Stimulated activated CD8-positive, alpha-beta memory T cell treated with anti-CD3 and anti-CD28 coated beads, Interleukin-4, amount 100 ng/mL, for 1 hour (primary cell): ENCODE results near the gene CRIM1.

Source experiments
- DNase-seq, 2 donors: peaks; one replicate each; pipeline ENCODE4 v3.0.0-alpha.2; 2020; ENCODE audit warnings: low read depth in 2 of 2, low spot score in 1 of 2

CRIM1 gene

DNA sequence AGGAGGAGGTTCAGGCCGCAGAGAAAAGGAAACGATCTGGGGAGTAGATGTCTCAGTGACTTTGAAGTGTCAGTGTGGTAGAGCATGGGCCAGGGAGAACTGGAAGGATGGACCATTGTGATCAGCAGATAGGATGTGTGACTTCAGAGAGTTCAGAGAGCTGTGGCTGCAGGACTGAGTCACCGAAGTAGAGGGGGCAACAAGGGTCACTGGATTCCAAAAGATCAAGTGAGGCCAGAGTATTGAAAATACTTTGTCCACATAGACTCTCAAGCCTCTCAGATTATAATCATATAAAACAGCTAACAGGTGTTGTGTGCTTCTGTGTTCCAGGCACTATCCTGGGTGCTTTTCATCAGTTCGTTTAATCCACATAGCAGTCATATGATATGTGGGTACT, 99.4 kb downstream of the CRIM1 start:
- DNase-seq = no peak

DNA sequence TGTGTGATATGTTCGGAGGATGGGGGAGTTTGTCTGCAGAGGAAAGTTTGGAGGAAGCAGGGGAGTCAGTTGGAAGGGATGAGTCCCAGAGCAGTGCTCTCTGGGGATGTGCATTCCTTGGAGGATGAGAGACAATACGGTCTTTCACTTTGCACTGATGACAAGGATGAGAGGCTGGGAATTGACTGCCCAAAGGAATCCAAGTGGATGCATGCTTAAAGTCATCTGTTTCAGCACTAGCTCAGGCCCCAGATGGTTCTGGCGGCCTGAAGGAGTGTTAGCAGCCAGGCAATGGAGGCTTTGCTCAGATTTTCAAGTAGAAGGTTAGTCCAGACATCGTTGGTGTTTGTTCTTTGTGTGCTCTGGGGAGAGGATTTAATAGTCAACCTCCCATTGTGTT, 100.2 kb downstream of the CRIM1 start:
- no peak for DNase-seq

DNA sequence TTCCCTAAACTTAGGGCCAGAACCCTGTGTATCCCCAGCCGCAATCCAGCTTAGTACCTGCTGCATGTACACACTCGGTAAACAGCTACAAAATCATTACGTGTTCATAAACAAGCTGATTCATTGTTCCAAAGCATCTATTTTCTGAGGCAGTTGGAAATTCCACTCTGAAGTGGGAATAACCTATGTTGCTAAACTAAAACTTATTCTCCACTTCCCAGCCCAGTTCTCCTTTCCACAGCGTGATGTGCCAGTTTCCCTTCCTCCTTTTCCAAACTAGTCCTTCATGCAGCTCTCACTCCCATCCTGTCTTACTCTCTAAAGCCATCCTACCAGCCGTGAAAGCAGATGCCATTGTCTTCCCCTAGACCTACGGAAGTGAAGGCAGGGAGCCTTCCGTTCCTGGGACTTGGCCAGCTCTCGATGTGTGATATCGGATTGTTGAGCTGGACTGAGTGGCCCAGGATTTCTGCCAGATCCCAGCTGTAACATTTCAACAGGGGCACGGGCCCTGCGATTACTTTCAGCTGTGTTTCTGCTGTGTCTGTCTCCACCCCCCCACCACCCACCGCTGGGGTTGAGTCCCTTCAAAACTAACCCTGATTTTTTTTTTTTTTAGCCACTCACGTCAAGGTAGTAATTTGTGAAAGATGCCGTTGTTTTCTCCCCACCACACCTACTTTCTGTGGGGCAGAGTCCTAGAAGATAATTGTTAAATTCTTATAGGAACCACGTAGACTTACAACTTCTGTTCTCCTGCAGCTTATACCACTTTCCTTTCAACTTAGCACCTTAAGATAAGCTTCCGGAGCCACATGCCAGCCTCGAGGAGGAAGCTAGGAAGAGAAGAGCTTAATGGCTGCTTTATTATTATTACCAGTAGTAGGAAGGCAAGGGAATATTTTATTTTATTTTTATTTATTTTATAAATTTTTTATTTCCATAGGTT, 100.9 kb downstream of the CRIM1 start:
- DNase-seq = no peak

DNA sequence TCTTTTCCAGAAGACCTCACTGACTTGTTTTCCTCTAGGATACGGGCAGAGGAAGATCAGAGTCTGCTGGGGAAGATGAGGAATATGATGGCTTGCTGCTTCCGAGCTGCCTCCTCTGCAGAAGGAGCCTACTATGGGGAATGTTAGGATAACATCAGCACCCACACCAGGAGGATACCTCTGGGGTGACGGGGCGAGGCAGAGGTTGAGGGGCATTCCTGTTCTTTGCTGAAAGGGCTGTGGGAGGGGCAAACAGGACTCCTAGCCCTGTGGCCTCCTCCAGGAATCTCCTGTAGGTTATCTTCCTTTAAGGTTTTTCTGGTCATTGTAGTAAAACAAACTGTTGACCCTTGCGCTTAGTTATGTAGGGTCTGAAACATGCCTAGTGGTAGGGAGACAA, 102.5 kb downstream of the CRIM1 start:
- no peak for DNase-seq

DNA sequence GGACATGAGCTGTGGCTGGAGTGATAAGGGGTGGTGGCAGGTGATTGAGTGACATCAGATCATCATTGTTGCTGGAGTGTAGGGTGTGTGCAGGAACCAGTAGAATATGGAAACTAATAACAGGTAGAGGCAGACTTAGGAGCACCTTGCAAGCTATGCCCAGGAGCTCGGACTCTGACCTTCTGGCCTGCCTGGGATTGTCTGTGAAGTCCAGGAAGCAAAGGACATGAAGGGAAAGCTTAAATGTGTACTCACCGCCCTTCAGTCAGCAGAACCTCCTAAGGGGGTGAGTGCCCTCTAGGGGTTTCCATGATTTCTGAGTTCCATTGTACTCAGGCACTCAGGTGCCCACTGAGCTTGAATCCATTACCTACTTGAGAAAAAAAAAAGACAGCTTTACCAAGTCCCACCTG, 104.2 kb downstream of the CRIM1 start:
- DNase-seq = no peak

DNA sequence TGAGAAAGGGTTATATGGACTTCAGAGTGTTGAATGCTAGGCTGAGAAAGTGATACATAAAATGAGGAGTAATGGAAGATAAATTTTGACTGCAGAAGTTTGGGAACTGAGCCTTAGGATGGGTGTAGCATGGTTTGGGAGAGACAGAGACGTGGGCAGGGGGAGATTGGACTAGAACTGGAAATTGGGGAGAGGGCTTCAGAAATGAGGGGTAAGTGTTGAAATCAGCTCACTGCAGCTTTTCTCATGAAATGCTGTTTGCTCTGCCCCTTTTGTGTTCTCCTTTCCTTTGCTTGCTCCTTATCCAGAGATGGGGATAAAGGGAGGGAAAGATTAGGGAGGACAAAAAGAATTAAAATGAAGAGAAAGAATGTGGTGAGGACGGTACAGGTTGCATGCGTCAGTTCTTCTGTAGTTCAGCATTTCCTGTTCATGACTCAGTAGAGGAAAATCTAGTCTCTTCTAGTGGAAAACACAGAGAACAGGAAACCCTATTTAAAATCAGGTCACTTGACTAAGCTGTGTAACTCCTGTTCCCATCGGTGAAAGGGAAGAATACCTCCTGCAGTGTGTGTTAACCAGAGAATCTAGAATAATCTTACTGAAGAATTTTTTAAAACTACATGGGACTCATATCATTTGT, 105.6 kb downstream of the CRIM1 start:
- DNase-seq = no peak

DNA sequence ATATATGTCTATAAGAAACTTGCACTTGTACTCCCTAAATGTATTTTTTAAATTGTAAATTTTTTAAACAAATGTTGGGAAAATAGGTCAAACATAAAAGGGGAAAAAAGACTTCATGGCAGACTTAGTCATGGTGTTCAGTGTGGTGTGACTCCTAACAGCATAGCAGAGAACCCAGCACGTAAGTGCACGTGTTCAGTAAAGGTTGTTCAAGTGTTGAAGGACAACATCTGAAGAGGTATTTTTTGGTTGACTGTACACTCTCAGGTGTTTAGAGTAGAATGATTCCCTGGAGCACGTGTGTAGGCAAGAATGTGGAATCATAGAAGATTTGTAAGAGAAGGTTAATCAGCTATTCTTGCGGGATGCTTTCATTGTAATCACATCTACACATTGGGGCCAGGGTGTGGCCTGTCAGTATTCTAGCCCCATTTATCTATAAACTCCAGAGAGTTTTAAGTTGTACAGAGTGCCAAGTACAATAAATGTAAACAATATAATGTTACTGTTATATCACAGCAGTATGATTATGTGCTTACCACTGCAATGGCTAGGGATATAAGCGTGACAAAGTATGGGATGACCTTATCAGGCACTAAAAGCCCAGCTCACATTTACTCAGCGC, 106.8 kb downstream of the CRIM1 start:
- DNase-seq = no peak

DNA sequence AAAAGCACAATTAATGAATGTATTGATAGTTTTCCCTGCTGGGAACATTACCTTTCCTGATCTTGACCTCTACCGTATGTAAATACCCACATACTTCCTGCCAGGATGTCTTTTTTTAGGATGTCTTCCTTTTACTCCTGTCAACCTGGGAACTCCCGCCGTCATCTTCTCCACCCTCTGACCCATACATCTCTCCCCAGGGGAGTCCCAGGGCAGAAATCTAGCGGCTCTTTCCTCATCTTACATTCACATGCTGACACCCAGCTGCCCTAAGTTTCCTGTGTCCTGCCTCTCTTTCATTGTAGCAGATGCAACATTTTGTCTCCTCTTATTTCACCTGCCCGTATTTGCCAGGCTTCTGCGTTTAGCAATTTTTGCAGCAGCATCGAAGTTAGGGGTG, 107.8 kb downstream of the CRIM1 start:
- DNase-seq = no peak

DNA sequence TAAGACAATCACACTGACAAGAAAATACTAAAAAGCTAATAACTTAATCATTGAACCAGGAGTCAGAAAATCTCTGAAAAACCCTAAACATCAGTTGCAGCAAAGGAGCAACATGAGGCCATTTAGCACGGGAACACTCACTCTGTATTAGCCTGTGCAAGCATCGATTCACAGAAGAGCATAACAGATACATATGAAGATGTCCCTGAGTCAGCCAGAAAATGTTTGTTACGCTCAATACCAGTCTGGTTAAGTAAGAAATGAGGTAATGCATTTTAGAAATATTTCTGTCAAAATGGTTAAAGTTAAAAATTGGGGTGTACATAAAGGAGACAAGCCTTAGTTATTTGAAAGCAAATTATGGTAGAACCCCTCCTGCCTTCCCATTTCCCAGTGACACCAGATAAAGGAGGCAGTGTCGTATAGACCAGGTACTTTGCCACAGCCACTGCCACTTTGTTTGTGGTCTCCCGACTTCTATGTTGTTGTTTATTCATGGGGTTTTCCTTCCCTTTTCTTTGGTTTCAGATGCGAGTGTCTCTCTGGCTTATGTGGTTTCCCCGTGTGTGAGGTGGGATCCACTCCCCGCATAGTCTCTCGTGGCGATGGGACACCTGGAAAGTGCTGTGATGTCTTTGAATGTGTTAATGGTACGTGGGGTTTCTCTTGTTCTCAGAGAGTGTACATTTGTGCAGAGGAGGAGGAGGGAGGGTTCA, 108.6 kb downstream of the CRIM1 start:
- DNase-seq = no peak

DNA sequence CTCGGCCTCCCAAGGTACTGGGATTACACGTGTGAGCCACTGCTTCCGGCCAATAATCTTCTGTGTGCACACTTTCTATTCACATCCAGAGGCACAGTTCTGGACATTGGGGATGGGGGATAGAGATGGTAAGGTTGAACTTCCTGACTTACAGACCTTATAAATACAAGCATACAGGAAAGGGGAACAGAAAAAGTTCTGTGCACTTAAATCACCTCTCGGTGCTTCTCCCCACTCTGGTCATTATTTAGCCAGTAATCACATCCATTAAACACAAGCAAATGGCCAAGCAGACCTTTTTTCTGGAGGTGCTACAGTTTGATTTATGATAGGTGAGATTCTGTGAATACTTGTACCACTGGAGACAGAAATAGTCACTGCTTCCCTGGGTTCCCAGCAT, 110.6 kb downstream of the CRIM1 start:
- no peak for DNase-seq

DNA sequence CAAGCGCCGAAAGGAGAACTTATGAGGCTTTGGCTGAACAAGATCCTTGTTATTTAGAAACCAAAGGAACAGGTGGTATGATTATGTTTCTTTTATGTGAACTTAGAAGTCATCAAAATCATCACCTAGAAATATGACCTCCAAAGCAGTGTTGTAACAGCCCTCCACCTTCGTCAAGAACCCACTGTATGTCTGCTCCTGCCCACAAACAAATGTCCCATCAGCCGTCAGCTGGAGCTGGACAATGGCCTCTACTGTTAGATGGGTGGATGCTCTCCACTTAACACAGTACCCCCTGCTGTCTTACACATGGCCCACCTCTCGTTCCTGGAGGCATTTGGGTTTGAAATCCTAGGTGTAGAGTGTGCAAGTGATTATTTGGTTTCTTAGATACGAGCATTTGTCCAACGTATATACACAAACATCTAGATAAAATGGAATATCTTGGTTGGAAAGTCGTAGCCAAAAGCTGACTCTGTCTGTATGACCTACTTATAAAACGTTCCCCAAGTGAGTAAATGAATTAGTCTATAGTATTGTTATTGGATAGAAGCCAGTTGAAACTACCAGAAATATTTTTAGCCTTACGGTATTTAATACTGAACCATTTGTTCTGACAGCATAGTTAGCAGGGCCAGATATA, 113.0 kb downstream of the CRIM1 start:
- no peak for DNase-seq

DNA sequence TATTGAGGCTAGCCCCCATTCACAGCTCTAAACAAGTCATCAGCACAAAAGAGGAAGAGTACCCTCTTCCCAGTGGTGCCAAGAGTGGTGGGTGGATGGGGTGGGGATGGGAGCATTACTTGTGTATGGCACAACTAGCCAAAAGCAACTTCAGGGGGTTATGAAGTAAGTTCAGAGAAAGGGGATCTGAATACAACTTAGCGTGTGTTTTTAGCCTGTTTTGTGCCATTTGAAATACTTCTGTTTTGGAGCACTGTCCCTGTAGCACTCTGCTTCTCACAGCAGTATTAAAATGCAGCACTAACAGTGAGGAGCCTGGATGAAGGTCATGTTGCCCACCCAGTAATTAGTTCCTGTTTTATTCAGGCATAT, 113.5 kb downstream of the CRIM1 start:
- DNase-seq = no peak

DNA sequence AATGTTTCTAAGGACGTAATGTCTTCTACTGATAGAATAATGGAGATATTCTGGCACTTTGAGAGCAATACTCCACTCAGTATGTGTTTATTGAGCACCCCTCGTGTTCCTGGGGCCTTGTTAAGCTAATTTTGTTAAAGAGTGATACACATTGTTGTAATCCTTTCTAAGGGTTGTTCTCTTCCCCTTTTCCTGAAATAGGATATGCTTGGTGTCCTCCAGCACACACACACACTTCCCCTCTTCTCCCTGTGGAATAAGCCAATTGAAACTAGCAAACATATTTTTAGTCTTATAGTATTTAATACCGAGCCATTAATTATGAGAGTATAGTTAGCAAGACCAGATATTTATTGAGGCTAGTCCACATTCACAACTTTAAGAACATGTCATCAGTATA, 114.1 kb downstream of the CRIM1 start:
- no peak for DNase-seq

DNA sequence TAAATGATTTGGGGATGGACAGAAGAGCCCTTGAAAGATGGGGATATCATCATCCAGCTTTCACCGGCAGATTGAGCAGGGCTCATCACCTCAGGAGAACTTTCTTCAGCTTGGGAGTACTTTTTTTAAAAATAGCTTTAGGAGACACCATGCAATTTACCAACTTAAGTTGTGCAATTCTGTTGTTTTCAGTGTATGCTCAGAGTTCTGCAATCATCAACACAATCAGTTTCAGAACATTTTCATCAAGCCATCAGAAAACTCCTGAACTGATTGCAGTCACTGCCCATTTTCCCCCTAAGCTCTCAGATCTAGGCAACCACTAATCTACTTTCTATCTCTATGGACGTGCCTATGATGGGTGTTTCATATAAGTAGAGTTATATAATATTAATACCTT, 117.7 kb downstream of the CRIM1 start:
- no peak for DNase-seq

DNA sequence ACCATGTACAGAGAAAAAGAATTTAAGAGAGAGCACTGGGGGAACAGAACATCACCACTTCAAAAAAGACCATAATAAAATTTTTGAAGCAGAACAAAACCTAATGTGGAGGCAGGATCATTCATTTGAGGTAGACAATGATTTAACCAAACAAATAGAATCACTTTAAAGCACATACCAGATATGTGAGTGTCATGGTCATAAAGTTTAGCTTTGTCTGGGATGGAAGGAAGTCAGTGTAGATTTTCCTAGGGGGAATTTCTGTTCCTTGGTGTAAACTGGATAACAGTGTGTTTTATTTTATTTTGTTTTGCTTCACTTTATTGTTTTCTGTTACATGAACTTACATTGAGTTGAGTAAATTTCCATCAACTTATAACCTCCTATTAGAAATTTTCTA, 120.8 kb downstream of the CRIM1 start:
- no peak for DNase-seq

DNA sequence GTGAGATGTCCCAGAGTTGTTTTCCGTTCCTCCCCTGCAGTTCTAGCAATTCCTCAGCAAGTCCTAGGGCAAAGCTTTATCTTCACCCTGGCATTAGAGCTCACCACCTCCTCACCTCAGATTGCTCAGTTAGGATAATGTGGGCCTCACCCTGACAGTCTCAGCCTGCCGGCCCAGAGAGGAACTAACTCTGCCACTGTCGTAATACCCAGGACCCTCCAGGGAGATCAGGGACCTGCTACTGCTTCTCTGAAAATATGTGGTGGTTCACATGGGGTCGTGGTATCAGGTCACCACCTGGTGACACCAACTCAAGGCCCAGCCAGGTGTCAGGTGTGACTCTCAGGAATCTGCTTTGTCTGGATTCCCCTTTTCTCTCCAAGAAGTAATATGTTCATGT, 121.7 kb downstream of the CRIM1 start:
- DNase-seq = no peak

DNA sequence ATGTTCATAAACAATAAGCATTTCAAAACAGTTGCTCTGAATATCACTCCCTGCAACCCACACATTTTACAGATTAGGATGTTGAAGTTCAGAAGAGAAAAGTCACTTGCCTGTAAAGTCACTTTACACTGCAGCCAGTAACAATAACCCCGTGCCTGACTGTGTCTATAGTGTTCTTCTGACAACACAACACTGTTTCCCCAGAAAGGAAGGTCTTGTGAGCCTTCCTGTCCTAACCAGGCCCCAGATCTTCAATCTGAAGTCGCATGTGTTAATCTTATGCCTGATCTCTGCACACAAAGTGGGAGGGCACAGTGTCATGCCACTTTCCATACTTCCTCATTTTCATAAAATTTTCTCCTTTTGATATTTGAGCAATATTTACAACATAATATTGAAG, 122.2 kb downstream of the CRIM1 start:
- DNase-seq = no peak

DNA sequence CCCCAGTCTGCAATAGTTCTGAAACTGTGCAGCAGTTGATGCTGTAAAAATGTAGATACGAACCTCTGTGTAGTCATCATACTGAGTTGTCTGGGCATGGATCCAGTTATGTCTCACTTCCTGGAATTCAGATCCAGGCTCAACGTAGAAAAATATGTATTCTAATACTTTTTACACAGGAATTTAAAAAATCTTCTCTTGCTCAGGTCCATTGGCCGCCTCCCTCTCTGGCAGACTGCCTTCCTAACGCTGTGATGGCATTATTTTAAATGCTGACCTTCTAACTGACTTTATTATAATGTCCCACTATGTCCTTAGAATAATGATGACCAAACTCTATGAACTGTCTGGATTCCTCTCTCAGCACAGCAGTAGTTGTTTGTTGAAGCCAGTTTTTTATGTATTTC, 122.8 kb downstream of the CRIM1 start:
- no peak for DNase-seq

DNA sequence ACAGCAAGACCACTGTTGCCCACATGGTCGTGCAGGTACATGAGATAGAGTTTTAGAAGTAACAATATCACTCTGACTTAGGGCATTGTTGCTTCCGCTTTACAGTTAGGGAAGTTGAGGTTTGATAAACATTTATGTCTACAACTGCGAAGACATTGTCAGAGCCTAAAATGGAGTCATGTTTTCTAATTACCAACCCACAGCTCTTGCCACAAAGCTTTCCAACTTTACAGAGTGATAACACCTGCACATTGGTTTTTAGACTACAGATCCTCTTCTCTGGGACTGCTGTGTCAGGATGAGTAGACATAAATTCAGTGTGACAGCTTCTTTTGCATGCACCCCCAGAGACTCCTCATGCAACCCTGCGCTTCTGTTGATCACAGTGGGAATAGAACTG, 123.4 kb downstream of the CRIM1 start:
- DNase-seq = no peak

DNA sequence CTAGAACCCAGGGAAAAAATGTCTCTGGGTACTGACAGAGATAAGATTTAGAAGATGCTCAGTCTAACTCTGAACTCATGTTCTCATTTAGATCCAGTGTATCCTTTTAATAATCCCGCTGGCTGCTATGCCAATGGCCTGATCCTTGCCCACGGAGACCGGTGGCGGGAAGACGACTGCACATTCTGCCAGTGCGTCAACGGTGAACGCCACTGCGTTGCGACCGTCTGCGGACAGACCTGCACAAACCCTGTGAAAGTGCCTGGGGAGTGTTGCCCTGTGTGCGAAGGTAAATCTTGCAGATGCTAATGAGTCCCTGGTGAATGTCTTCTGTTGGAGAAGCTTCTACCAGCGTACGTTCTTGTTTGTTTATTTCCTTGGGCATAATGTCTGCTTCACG, 123.8 kb downstream of the CRIM1 start:
- no peak for DNase-seq

DNA sequence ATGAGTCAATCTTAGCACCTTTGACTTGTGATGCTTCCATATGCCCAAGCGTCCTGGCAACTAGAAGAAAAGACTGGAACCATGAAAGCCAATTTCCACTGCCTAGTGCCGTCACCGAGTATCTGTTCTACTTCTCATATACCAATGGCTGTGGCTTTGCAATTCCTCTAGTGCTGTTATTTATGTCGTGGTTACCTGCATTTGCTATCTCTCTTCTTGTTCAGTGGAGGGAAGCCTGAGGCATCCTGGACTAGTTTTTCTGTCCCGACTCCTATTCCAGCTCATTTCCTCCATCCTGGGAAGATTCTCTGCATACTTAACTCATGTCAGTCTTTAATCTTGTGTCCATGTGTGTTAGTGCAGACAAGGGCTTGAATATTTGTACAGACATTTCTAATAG, 124.5 kb downstream of the CRIM1 start:
- no peak for DNase-seq
